Measurements from ENCODE around the gene TNKS2. TPM values are rescaled to one million over a fixed set of nuclear protein-coding genes. Genes with fewer than 3 reads are reported as not detected.
A peak's percentile ranks its signal among the peaks of the same experiment; 100 is the strongest.
"Not testable (repeated sequence)": the region's sequence is repeated elsewhere in the genome, so short reads cannot be mapped to it uniquely, and the experiment has no call there.

Gene TNKS2
- polyA plus RNA-seq, 5 donors: 40.8 to 66.7 (median 60.9) TPM

DNA sequence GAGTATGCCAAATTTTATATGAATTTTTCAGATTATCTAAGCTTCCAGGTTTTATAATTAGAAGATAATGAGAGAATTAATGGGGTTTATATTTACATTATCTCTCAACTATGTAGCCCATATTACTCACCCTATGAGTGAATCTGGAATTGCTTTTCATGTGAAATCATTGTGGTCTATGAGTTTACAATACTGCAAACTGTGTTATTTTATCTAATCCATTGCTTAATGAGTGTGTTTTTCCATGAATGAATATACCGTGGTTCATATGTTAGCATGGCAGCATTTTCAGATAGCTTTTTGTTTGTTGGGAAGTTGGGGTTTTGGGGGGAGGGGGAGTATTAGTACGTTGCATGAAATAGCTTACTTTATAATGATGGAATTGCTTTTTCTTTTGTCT, 66.5 kb downstream of the TNKS2 start:
- no peak for DNase-seq

DNA sequence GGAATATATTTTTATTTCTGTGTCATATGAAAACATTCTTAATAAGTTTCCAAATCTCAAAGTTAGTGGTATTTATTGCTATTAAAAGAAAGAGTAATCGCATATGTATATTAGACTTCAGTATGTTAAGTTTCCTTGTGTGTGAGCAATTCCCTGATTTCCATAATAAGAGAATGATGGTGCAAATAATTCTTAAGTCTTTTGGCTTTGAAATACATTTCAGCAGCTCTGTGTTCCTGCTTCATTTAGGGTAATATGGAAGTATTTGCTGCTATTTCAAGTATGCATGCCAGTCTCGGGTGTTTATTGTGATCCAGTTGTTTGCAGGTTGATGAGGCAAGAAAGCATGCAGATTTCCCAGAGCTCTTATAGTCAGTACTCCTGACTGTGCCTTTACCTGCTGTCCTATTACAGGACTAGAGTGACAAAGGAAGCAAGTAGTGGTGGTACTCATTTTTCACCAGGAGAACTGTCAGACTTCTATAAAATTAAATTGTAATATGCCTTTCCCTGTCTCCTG, 67.4 kb downstream of the TNKS2 start:
- DNase-seq: no peak

DNA sequence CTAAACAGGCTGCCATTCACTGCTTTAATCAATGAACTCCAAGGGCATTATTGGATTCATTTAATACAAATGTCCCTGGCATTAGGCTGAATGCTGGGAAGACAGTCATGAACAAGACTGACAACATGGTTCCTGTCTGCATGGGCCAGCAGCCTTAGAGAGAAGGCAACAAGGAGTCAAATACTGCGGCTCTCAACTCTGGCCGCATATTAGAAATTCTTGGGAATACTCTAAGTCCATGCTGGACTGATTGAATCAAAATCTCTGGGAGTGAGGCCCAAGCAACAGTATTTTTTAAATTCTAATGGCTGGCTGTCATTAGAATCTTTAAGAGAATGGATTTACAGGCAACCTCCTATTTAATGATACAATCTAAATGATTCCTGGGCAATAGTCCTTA, 76.9 kb downstream of the TNKS2 start:
- DNase-seq: no peak

DNA sequence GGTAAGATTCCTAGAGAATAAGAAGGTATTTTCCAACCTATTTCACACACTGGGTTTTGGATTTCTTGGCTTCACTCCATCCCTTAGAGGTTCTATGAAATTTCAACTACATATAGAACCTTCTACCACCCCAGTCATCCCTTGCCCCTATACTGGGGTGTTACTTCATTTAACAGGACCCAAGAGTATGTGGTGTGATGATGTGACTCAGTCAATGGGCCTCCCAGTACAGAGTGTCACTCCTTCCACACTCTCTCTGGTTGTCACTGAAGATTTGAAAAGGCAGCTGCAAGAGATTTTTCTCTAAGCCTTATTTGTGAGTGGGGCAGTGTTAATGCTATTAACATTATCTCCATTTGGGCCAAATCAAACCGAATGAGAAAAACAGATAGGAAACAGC, 77.6 kb downstream of the TNKS2 start:
- no peak for DNase-seq

DNA sequence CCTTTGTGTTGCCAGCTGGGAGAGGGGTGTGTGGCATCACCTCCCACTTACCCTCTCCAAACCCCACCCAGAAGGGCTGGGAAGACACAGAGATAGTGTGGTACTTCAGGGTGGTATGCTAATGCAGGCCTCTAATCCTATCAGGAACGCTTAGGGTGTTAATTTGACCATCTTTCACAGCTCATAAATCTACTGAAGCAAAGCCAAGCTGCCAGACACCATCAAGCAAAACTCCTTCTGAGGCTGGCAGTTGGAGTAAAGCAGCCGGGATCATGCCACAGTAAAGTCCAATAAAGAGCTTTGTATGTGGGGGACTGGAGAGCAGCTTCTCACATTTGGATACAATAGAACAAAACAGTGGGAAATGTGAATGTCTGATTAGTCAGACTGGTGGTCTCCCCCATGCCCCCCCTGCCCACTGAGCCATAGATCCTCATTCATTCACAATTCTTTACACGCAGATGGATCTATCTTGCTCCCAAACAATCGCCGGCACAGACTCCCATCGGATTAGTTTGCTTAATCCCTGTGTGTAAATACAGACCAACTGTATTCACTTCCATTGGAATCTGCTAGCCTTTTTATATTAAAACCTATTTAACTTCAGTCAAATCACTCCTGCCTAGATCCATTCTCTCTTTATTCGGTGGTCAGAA, 81.4 kb downstream of the TNKS2 start:
- DNase-seq: no peak

DNA sequence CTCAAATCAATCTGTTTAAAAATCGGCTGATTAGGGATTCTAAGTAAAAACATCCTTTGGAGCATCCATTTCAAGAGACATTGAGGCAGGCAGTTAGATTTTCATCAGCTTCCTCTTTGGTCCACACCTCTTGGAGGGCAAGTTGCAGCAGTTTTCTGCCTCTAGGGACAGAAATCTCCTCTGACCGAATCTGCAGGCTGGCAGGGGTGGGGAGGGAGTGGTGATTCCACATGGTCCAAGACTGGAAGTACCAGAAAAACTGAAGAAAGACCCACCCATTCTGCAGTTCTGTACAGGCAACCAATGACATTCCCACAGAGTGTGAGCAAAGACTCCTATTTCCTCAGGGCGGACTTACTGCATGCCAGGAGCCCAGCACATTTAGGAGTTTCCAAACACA, 82.1 kb downstream of the TNKS2 start:
- no peak for DNase-seq

DNA sequence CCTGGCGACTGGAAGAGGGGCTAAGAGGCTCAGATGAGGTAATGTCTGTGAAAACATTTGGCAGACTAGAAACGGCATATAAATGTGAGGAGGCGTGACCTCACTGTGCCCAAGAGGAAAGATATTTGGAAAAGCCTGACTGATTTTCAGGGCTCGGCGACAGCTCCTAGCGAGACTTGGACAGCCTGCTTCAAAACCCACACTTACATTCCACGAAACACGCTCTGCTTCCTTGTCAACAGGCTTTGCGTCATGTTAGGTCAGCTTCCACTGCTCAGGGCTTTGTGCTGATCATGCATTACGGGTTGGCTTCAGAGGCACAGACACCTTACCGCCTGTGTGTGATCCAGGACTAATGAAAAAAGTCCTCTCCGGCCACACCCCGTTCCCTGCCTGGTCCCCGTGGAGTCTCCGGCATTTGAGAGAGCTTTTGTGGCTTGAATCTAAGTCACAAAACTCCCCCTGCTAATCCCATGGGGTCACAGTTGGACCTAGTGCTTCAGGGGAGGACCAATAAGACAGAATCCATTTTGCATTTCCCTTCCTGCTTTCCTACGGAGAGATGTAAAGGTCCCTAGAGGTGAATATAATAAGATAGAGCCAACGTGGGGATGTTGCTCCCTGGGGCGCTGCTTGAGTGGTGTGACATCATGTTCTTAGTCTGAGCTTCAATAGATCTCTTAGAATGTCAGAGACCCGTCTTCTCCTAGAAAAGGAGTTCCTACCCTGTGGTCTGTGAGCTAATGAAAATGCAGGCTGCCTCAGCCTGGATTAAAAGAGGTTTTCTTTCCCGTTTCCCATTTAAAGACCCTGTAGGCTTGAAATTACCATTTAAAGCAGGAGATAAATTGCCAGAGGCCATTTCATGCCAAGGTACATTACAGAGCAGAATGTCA, 85.6 kb downstream of the TNKS2 start:
- DNase-seq: peak; percentile 55 to 63

DNA sequence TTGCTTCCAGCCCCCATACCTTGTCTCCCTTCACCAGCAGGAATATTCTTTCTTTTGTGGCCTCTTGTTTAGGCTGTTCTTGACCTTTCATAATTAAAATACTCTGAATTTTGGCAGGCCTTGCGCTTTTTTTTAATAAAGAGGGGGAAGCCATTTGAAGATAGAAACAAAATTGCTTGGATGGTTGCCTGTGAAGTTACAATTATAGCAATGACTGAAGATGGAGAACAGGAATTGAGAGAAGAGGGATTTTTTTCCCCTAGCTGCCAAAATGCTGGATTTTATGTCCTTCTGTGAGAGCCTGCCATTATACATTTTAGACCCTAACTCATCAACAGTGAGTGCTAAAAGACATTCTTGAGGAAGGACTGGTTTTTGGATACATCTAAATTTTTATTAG, 86.3 kb downstream of the TNKS2 start:
- DNase-seq: peak in 1 of 2 donors; percentile 19

DNA sequence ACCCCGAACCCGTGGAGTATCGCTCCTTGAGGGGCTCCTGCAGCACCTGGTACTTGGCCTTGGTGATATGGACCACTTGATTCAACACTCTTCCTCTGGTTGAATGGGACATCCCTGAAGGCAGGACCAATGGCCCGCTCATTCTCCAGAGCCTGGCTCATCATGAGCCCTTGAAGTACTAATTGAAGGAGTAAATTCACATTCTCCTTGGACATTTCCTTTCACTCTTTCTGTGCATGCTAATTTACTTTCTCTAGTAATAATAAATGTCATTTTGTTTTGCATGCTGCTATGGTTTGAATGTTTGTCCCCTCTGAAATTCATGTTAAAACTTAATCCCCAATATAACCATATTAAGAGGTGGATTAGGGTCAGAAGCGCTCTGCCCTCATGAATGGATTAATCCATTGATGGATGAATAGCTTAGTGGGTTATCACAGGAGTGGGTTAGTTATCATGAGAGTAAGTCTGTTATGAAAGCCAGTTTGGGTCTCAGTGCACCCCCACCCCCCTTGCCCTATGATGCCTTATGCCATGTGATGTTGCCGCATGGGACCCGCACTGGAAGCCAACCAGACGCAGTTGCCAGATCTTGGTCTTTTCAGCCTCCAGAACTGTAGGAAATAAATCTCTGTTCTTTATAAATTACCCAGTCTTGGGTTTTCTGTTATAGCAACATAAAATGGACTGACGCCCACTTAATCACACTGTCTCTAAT, 87.3 kb downstream of the TNKS2 start:
- DNase-seq: no peak

DNA sequence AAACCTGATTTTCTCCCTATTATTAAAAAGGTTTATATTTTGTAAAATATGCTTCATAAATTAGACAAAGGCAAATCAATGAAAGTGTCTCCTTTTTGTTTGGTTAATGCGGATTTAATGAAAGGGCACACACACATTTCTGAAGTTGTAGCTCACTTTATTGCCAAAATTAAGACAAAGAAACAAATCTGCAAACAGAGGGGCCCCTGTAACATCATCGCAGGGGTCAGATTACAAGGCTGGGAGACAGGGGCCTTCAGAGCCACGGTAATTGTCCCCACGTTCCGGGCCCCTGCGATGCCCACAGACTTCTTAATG, 88.7 kb downstream of the TNKS2 start:
- no peak for DNase-seq

DNA sequence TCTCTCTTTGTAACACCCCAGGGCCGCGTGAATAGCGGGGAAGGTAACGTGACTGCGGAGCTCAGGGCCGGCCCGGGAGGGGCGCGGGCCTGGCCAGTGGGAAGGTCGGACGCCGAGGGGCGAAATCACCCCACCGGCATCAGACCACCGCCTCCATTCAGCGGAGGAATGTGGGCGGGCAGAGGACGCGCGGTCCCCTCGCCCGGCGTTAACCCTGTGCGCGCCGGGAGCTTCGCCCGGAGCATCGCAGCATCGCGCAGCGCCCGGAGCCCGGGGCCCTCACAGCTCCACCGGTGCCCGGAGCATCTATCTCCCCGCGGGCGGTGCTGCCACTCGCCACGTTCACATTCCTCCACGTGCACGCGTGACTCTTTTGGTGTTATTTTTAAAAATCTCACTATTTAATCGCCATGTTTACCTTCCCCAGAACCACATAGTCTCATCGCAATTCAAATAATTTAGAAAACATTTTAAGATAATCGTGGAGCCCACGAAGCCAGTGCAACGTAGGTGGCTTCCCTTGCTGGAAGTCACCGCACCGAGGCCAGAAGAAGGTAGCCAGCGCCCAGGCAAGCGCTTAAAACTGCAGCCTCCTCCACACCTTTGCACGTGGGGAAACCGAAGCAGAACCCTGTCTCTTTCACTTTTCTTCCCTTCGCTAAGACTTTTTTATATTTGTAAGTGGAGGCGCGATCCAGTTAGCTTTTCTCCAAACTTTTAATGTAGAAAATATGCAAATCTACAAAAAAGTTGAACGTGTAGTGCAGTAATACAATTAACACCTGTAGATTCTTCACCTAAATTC, 89.2 kb downstream of the TNKS2 start:
- peak; percentile 47 to 51 for DNase-seq

DNA sequence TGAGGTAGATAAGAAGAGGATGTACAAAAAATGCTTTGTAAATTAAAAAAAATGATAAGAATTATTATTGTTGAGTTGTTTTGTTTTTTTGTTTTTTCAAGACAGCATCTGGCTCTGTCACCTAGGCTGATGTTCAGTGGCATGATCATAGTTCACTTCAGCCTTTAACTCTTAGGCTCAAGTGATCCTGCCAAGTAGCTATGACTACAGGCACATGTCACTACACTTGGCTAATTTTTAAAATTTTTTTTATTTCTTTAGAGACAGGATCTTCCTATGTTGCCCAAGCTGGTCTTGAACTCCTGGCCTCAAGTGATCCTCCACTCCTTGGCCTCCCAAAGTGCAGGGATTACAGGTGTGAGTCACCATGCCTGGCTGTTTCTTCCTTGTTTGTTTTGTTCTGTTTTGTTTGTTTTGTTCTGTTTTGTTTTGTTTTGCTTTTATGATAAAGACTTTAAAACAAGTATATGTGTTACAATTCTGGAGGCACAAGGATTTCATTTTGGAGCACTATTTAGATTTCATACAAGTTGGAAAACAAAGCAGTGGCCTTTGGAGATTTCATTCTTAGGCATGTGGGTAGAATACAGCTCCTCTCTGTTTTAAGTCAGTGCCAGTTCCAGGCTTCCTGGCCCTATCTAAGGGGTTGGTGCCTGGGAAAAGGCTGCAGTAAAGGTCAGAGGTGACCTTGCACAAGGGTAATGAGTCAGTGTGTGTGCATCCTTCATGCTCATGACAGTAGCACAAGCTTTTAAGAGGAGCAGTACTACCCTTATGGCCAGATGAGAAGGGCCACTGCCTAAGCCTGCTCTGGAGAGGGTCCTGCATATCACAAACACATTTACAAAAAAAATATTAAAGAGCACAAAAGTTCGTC, 93.1 kb downstream of the TNKS2 start:
- DNase-seq: no peak

DNA sequence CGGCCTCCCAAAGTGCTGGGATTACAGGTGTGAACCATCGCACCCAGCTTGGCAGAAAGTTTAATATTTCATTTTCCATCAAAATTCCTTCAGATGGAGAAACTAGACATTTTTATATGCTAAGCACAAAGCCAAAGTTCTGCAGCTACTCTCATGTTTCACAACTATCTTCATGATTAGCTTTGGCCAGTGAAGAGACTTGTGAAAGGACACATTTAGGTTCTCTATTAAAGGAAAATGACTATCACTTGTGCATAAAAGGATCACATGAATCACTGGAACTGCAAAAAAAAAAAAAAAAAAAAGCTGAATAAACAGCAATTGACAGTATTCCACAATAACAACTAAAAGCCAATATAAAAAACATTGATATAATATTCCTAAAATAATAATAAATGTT, 94.8 kb downstream of the TNKS2 start:
- DNase-seq: no peak

DNA sequence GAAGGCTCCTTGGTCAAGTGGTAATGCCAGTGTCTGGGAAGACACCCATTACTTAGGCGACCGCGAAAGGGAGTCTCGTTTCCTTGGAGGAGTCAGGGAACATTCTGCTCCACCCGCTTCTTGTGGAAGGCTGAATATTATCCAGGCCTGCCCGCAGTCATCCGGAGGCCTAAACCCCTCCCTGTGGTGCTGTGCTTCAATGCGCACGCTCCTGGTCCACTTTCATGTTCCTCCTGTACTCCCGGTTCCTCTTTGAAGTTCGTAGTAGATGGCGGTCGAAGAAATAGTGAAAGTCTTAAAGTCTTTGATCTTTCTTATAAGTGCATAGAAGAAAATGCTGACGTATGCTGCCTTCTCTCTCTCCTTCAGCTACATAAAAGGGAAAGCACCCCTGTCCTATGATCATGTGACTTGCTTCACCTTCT, 96.0 kb downstream of the TNKS2 start:
- DNase-seq: not testable (repeated sequence)

DNA sequence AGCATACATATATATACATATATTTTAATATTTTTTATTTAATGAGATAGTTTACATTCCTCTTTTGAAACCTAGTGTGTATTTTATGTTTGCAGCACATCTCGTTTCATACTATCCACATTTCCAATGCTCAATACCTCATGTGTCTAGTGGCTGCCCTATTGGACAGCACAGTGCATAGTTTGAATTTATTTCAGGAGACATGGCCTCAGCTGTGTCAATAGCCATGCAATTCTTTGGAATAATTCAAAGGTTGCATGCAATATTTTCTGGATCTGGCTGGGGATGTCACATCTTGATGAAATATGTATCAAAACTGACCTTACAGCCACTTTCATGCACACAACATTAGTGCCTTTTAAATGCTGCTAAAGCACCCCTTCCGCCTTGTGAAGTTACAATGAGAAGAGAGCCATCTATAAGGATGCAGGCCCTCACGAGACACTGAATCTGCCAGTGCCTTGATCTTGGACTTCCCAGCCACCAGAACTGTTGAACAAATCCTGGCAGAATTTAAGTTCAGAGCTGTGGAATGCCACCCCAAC, 98.1 kb downstream of the TNKS2 start:
- no peak for DNase-seq

DNA sequence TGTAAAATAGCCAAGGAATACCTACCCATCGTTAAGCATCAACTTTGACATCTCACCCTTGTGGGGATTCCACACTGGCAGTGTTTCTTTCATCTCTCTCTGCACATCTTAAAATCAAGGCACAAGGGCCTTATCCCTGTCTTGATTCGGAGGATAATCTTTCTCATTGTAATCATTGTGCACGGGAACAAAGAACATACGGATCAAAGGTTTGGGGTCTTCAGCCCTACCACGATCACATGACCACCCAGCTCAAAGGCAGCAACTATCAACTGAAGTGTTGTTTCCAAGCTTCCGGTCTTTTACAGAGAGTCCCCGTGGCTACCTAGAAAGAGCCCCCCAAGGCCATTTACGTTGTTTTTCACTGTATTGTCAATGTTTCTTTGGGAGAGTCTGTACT, 99.2 kb downstream of the TNKS2 start:
- DNase-seq: no peak

DNA sequence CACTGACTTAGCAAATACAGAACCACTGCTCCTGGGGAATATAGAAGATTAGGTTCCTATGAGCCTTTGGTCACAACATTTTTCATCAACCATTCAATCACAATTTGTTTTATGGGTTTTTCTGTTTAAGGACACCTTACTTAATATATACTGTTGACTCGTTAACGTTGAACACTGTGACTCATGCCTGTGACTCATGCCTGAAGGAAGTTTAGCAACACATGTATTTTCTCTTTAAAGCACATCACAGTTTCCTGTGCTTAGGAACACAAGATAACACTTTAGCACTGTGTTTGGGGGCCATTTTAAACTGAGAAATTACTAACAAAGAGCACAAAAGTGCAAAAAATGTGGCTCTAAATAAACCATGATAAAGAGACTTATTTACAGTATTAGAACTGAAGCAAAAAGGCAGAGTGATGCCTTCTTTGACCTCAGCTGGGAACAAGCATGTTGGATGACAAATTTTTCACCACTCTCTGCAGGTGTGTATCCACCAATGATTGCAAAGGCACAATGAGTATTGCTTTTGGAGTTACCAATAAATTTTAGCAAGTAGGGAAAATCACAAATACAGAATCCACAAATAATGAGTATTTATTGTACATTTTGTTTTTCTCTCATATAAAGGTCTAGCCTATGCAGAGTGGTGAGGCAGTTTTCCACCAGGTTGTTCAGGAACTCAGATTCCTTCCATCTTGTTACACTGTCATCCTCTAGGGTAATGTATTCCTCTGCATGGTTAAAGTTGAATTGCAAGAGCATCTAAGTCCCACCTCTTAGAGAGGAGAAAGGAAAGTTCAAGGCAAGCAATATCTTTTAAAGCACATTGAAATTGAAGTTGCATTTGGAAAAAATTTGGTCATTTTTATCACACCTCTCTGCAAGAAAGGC, 103.8 kb downstream of the TNKS2 start:
- DNase-seq: no peak

DNA sequence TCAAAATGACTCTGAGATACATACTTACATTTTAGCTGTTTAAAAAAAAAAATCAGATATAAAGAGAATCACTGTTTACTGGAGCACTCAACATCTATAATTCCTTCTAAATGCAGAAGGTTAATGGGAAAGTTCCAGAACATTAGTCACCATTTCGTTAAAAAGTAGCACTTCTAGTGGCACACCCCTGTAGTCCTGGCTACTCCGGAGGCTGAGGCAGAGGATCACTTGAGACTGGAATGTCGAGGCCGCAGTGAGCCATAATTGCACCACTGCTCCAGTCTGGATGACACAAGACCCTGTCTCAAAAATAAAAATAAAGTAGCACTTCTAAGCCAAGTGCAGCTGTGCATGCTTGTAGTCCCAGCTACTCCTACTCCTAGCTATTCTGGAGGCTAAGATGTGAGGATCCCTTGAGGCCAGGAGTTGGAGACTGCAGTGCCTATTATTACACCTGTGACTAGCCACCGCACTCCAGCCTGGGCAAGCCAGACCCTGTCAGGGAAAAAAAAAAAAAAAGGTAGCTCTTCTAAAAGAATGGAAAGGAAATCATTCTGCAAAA, 108.9 kb downstream of the TNKS2 start:
- no peak for DNase-seq

DNA sequence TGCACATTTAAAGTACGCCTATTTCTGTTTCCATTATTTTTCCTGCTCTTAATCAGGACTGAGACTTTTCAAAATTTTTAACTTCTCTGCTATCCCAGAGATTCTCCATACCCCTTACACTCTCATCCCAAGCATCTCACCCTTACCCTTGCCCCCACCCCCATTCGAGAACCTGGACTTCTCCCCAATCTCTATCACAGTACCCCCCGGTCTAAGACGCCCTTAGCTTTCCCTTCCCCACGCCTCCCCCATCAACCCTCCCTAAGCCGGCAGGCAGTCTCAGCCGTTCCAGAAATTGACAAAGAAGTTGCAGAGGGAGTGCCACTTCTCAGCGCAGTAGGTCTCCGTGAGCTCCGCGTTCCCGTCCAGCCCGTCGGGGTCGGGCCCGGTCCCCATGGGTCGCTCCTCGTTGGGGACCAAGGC, 109.7 kb downstream of the TNKS2 start:
- no peak for DNase-seq

Measured in right lung (tissue), 5 donors.